Cerebellar nuclear complex (tissue), 1 donor: ENCODE data around the gene NPHP3.

Source experiments
- DNase-seq, 2 experiments: peaks; one replicate each; lab custom pipeline; 2025; lab: John Stamatoyannopoulos, UW

NPHP3 gene

DNA sequence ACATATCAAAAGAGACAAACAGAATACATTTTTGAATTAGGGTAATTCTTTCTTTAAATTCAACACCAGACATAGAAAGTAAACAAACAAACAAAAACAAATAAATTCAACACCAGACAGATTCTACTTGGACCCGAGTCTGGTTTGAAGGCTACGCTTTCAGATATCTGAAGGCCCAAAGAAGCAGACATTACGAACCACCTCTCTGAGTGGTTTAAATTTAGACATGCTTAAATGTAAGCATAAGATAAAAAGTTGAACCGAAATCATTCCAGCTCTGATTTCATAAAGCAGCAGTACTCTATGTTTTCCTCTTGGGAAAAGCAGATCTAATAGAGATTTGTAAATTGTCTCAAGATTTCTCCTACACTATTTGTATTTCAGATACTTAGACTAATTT, 32.2 kb downstream of the NPHP3 start:
- no peak for DNase-seq

DNA sequence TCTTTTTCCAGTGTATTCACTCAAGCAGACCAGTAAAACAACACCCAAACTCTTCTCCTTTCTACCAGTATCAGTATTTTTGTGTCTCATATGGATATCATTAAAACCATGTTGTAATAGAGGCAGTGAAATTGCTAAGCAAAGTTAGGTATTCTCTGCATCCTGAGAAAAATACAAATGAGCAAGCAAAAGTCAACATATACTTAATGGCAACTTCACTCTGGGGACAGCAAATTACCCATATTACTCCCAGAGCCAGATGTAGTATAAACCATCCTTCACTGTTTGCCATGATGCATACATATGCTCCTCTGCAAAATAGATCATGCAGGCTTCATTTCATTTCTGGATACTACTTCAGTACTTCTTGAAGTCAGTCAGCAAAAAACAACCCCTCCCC, 40.0 kb downstream of the NPHP3 start:
- DNase-seq, result no peak

- DNase-seq, result no peak
These were observed 40.8 kb downstream of the NPHP3 start for GRCh38 chr3:132681421-132681820.

DNA sequence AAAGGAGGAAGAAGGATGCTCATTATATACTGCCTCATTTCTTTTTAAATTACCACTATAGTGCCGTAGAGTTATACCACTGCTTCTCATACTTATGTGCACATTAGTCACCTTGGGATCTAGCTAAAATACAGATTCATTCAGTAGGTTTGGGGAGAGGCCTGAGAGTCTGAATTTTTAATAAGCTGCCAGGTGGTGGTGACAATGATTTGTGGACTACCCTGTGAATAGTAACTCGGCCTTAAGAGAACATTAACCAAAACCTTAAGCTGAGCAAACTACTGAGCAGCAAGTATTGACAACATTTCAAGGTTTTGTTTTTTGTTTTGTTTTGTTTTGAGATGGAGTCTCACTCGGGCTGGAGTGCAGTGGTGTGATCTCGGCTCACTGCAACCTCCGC, 42.3 kb downstream of the NPHP3 start:
- DNase-seq, result no peak

- DNase-seq, result no peak
These were observed 46.8 kb downstream of the NPHP3 start for GRCh38 chr3:132675408-132675807.

GRCh38 chr3:132669256-132669777, 52.9 kb downstream of the NPHP3 start:
- no peak for DNase-seq

DNA sequence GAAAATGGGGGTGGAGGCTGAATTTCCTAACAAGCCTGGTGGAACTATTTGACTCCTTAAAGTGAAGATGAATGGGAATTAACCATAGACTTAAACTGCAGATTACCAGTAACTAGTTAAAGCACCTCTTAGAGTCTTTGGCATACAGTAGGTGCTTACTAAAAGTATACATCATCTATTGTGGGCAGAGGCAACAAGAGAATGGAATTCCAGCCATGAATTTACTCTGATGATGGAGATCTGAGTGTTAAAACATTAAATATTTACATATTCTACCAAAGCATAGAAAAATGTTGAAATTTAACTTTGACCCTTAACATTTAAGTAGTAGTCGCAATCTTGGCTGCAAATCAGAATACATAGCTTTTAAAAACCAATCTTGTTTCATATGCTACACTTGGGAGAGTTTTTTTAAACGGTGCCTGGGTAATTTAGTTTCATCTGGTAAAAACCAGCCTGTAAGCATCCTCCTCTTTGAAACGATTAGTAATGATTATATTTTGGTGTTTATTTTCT, 56.9 kb downstream of the NPHP3 start:
- DNase-seq, result no peak

- no peak for DNase-seq
These were observed 60.0 kb downstream of the NPHP3 start for GRCh38 chr3:132662212-132662611.

GRCh38 chr3:132661101-132661500, 61.1 kb downstream of the NPHP3 start:
- no peak for DNase-seq

DNA sequence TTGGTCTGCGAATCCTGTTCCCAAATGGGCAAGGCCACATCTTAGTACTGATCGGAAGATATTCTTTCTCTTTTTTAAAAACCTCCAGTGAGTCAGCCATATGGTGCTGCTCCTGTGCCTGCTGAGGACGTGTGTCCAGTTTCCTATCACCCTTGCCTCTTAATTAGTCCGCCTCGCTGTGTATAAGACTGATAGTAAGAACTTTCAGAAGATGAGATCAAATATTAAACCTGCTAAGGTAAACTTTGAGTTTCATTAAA, 61.5 kb downstream of the NPHP3 start:
- no peak for DNase-seq

DNA sequence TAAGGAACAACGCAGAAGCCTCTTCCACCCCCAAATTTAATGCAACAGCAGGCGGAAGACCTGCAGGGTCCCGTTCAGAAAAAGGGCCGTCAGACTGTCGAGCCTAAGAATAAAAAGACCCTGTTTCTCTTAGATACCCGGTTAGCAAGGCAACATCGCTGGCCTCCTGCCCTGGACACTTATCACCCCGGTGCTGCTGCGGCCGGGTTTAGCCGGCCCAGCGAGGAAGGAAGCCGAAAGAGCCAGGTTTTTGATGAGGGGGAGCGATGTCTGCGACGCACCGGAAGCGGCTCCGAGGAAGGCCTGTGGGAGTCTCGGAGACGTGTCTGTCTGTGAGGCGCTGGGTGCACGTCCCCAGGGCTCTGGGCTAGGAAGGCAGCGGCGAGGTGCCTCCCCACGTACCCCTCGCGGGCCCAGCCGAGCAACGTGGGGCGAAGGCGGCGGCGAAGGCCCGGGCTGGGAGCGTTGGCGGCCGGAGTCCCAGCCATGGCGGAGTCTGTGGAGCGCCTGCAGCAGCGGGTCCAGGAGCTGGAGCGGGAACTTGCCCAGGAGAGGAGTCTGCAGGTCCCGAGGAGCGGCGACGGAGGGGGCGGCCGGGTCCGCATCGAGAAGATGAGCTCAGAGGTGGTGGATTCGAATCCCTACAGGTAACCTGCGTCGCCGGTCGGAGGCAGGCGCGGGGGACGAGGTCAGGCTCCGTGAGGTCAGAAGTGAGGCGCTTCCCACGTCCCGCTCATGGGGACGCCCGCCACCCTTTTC, 62.0 kb downstream of the NPHP3 start, which contains the start of gene UBA5:
Gene UBA5, plus strand, starts transcription at position 278 of the 759 bp plus-strand sequence. Its CDS starts 209 bp downstream, at position 487.
- peak in 1 of 2 experiments; percentile 44 for DNase-seq

- DNase-seq, result peak in 1 of 2 experiments; percentile 46
These were observed 62.7 kb downstream of the NPHP3 start, which contains the start of gene ACAD11 for GRCh38 chr3:132659365-132660051. Gene ACAD11, minus strand, starts transcription at chr3:132659809. Its CDS starts 58 bp downstream, at chr3:132659751.

GRCh38 chr3:132659000-132659364, 63.2 kb downstream of the NPHP3 start:
- peak in 1 of 2 experiments; percentile 46 for DNase-seq

DNA sequence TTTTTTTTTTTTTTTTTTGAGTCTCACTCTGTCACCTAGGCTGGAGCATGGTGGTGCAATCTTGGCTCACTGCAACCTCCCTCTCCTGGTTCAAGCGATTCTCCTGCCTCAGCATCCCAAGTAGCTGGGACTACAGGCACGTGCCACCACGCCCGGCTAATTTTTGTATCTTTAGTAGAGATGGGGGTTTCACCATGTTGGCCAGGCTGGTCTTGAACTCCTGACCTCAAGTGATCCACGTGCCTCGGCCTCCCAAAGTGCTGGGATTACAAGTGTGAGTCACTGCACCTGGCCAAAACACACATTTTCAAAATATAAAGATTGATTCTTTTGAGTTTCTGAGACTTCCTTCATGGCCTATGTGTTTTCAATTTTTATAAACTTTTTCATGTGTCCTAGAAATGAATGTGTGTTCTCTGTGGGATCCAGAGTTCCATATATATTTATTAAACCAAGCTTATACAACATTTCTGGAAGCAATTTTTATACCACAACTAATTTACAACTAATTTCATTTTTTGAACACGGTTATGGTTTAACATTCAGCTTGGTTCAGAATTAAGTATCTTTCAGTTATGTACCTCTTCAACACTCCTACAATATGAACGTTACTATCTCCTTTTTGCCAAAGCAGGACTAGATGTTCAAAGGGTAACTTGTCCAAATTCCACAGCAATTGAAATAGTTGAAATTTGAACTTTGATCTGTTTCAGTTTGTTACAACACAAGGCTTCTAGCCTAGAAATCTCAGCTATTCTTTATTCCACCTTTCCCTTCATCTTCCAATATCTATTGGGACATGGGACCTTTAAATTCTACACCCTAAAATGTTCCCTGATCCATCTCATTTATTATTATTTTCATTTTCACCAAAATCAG, 64.1 kb downstream of the NPHP3 start:
- no peak for DNase-seq

DNA sequence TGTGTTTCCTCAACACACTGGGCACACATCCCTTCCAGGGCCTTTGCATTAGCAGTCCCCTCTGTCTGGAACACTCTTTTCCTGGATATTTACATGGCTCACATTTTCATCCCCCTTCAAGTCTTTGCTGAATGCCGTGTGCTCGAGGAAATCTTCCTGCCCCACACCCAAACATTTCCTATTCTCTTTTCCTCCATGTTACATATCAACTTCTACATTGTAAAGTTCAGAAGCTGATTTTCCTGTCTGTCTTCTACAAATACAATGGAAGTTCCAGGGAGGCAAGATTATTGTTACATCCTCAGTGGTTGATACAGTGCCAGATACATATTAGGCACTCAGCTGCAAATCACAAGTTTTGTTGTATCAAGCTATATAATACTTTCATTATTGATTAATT, 66.7 kb downstream of the NPHP3 start:
- DNase-seq, result no peak

- DNase-seq, result no peak
These were observed 67.5 kb downstream of the NPHP3 start for GRCh38 chr3:132654721-132655120.

DNA sequence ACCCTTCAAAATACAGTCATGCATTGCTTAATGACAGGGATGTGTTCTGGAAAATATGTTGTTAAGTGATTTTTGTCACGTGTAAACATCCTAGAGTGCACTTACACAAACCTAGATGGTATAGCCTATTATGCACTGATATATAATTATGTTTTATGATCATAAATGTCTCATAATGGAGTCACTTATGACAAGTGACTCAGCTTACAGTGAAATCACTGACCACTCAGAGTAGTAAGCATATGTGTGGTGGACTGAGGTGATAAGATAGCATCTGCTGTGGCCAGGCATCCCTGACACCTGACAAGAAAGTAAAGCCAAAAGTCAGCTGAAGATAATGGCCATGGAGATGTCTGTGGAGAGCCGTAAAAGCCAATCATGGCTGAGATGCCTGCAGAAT, 68.0 kb downstream of the NPHP3 start:
- no peak for DNase-seq

DNA sequence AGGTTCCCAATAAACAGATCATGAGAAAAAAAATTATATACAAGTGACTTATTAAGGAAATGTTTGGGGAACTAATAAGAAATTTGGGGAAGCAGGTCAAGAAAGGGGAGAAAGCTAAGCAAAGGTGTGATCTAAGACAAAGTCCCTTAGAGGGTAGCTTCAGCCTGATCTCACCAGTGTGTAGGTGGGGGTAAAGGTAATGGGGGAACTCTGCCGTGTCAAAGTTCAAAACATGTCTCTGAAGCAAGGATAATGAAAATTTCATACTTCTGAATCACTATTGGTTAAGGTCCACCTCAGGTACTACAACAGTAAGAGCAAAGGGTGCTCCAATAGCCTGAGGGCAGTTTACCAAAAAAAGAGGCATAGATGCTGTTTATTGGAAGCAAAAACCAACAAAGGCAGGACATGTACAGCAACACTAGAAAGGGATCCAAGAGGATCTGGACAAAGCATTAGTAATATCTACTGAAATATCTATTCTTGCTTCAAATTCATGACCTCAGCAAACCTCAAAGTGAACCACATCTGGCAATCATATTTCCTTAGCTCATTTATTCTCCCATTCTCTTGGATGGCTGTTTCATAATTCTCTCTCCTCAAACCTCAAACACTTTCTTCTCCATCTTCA, 69.5 kb downstream of the NPHP3 start:
- no peak for DNase-seq

DNA sequence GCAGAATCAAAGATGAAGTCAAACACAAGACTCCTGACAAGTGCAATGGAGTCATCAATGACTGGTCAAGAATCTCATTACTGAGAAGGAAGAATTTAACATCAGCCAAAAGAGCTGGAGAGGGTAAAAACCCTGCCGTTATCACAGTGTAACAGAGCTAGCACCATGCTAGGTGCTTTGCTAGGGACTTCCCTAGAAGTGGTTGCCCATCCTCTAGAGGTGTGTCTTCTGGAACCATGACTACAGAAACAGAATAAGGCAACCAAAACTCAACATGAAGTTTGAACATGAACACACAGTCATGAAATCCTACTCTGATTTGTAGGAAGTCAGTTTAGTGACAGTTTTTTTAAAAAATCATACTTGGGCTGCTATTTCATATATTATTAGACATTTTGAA, 72.1 kb downstream of the NPHP3 start:
- no peak for DNase-seq

GRCh38 chr3:132645058-132645457, 77.2 kb downstream of the NPHP3 start:
- DNase-seq, result no peak

DNA sequence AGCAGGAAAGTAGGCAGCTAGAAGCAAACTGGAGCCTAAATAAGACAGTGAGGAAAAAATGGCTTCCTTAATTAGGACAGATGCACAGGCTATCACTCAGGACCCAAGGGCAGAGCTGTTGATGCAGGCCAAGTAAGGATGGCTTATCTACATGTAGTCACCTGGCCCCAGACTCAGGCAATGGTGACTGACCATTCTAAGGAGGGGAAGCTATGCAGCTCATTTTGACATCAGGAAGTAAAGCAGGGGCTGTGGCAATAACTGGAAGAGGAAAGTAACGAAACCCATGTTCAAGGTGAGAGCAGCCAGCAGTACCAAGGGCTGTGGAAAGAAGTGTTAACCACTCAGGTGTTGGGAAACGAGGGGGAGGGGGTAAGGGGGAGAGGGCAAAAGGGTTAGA, 78.8 kb downstream of the NPHP3 start:
- DNase-seq, result no peak

- DNase-seq, result no peak
These were observed 79.7 kb downstream of the NPHP3 start for GRCh38 chr3:132642539-132642847.
